ENCODE measurements around the gene SEC23A.
"Not testable (repeated sequence)": the region's sequence is repeated elsewhere in the genome, so short reads cannot be mapped to it uniquely, and the experiment has no call there.

The SEC23A gene

DNA sequence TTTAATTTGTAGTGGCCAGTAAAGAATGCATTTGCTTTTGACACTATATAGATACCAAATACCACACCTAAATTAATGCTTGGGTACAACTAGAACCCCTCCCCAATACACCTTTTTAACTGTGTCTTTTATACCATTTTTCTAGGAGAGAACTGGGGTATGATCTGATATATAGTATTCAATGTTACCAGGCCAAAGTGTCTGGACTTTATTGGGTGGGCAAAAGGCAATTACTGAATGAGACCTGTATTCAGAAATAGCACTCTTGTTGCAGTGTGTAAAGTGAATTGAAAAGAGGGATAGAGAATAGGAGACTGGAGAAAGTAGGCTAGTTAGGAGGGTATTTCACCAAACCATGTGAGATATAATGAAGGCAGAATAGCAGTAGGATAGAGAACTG lies 74.4 kb downstream of the SEC23A start:
- no peak for DNase-seq

DNA sequence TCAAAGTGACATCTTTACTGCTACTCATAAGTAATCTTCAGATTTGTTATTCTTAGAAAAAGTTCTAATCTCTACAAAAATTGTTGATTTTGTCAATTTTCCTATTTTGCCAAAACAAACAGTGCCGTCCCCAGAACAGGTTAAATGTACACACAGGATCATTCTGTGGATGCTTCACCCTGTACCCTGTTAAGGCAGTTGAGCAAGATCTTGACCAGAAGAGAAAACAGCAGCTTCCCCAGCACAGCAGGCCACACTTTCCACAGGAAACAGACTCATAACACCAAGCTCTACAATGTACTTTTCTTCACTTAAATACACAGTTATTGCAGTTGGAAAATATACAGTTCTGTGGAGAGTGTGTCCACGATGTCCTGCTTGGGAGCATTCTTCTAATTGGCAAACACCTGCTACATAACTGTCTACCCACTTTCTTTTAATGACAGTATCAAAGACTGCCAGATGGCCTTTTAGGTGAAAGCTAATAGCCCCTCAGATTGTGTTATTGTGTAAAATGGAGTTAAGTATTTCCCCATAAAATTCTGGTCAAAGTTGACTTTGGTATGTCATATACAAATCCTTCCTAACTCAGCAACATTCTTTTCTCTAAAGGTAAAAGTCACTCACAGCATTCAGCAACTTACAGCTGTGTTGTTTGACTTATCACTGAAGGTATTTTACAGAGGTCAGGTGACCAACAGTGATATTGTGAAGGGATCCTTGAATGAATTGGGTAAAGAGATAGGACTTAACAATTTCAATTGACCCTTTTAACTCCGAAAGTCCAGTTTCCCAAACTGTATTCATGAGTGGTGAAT lies 77.0 kb downstream of the SEC23A start:
- no peak for DNase-seq

DNA sequence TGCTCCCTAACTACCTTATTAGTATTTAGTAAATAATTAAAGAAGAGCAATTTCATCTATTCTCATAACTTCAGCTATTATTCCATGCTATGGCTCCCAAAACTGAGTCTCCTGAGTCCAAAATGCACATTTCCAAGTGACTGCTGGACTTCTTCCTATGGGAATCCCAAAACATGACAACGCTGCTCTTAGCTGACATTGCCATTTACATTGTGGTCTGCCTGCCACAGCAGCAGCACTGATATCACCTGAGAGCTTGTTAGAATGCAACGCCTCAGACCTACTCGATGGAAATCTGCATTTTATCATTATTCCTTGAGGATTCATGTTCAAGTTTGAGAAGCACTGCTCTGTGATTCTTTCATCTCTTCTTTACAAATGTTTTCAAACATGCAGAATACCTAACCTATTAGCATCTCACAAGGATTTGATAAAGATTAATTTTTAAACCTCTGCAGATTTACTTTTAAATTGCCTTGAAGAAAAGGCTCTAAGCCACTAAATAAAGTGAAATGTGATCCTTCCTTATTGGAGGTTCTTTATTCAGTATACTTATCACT lies 77.7 kb downstream of the SEC23A start:
- DNase-seq: no peak

DNA sequence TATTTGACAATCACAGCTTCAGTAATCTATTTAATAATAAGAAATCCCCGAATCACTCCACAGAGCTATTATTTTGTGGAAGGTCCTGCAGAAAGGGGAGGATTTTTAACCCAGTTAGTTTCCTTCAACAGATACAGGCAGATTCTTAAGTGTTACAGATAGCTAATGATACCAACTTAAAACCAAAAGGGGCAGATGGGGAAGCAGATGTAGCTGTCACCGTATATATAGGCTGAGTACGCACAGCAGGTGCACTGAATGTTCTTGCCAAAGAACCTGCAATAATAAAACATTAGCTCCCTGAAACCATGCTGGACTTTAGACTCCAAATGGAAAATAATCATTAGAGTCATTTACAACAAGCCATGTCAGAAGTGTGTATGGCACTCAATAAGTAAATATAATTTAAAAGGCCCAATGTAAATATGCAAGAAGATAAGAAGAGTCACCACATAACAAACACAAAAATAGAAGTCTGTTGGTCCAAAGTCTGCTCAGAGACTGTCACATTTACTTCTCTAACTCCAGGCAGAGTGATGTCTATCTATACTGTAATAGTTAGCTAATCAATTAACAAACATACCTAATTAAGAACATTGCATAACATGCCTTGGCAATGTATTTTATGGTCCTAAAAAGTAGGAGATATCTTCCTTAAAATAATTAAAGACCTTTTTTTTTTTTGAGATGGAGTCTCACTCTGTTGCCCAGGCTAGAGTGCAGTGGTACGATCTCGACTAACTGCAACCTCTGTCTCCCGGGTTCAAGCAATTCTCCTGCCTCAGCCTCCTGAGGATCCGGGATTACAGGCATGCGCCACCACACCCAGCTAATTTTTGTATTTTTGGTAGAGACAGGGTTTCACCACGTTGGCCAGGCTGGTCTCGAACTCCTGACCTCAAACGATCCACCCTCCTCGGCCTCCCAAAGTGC lies 78.8 kb downstream of the SEC23A start:
- no peak for DNase-seq

DNA sequence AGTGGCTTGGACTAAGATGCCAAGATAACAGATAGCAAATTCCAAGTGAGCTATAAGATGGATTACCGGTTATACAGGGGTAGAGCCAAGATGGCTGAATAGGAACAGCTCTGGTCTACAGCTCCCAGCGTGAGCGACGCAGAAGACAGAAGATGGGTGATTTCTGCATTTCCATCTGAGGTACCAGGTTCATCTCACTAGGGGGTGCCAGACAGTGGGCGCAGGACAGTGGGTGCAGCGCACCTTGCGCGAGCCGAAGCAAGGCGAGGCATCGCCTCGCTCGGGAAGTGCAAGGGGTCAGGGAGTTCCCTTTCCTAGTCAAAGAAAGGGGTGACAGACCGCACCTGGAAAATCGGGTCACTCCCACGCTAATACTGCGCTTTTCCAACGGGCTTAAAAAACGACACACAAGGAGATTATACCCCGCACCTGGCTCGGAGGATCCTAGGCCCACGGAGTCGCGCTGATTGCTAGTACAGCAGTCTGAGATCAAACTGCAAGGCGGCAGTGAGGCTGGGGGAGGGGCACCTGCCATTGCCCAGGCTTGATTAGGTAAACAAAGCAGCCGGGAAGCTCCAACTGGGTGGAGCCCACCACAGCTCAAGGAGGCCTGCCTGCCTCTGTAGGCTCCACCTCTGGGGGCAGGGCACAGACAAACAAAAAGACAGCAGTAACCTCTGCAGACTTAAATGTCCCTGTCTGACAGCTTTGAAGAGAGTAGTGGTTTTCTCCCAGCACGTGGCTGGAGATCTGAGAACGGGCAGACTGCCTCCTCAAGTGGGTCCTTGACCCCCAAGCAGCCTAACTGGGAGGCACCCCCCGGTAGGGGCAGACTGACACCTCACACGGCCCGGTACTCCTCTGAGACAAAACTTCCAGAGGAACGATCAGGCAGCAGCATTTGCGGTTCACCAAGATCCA lies 85.7 kb downstream of the SEC23A start:
- not testable (repeated sequence) for DNase-seq

DNA sequence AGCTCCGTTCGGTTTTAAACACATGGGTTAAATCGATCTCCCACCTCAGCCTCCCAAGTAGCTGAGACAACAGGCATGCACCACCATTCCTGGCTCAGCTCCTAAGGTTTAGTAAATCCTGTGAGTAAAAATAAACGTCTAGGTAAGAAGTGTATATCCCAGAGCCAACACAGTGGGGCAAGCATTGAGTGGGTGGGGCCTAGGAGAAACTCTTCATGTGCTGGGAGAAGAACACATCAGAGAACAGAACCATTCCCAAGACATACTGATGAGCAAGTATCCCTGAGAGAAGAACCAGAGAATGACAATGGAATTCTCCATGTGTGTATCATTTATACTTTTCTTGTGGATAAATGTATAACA lies 86.3 kb downstream of the SEC23A start:
- no peak for DNase-seq

DNA sequence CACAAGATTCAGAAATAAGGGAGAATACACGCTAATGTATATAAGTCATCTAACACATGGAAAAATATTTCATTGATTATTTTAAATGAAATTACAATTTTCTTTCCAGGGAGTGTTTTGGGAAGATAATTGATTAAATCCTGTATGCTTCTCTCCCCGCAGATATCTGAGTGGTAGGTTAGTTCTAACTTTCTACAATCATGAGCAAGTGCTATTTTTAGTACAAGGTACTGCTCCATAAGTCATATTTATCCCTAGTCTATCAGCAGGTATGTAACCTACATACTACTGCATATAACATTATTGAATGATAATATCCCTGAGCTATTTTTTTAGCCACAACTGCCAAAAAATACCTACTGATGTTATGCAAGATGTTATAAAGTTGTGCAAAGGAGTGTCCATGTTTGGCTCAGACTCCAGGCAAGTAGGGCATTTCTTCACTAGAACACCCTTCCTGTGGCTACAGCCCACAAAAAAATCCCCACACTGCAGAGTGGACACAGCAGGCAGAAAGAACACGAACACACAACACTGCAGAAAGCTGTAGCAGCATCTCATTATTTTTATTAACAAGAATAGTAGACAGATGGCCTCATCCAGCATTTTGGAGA lies 87.0 kb downstream of the SEC23A start:
- no peak for DNase-seq

DNA sequence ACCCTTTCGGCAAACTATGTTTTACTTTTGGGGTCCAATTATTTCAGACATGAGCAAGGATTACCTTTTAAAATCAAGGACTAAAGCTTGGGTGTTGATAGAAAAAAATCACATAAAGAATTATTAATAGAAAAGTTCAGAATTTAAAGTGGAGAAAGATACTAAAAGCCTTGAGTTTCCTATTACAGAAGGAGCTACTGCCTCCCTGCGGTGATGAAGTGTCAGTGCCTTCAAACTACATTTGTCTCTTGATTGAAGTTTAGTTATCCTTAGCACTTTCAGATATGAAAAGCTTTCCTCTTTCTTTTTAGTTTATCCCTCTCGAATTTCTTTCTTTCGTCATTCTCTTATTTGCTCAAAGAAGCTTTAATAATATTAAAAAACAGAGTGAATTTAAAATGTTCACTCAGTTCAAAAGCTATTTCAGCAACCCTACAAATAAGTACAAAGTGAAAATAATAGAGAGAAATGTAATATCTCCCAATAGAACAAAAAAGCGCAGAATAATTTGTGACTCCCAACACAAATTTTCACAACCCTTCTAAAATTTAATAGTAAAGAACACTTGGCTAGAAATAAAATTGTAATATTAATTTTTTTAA lies 87.6 kb downstream of the SEC23A start:
- no peak for DNase-seq

DNA sequence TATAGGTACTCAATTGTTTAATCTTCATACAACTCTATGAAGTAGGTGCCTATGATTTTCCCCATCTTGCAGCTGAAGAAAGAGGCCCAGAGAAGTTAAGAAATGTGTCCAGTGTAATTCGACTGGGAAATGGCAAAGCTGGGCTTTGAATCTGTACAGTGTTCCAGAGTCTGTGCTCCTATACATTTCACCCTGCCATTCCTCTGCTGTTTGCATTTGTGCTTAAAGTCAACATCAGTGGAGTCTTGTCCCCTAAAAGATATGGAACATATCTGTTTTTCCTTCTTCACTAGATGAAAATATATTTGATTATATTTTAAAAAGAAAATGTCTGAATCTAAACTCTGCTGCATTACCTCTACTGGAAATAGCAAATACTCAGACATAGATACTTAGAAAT lies 88.6 kb downstream of the SEC23A start:
- DNase-seq: no peak

DNA sequence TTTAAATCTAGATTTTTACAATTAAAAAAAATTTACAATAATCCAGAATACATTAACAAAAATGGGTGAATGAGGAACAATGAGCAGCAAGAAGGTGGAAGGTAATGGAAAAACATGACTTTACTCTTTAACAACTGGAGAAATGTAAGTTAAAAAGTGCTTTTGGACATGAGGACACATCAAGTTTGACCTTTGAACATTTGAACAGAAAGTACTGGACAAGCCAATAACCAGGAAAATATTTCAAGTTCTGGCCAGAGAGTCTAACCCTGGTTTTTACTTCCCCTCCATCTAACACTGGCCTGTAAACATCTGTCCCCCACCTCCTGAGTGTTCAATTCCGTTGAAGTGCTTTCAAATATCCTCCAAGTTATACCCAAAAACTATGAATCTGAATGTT lies 94.1 kb downstream of the SEC23A start:
- DNase-seq: not testable (repeated sequence)

DNA sequence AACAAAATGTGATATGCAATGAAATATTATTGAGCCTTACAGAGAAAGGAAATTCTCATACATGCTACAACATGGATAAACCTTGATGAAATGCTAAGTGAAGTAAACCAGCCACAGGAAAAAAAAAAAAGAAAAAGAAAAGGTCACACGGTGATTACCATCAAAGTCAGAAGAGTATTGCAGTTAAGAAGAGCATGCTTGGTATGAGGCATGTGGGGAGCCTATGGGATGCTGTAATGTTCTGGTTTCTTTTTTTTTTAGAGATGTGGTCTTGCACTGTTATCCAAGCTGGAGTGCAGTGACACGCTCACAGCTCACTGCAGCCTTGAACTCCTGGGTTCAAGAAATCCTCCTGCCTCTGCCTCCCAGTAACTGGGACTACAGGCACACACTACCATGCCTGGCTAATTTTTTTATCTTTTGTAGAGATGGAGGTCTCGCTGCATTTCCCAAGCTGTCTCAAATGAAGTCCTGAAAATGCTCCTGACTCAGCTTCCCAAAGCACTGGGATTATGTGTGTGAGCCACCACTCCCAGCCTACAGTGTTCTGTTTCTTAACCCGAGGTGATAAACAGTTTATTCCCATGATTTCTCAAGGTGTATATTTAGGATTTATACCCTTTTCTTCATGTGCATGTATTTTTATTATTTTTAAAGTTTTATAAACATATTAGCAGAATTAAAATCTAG lies 96.2 kb downstream of the SEC23A start:
- no peak for DNase-seq

DNA sequence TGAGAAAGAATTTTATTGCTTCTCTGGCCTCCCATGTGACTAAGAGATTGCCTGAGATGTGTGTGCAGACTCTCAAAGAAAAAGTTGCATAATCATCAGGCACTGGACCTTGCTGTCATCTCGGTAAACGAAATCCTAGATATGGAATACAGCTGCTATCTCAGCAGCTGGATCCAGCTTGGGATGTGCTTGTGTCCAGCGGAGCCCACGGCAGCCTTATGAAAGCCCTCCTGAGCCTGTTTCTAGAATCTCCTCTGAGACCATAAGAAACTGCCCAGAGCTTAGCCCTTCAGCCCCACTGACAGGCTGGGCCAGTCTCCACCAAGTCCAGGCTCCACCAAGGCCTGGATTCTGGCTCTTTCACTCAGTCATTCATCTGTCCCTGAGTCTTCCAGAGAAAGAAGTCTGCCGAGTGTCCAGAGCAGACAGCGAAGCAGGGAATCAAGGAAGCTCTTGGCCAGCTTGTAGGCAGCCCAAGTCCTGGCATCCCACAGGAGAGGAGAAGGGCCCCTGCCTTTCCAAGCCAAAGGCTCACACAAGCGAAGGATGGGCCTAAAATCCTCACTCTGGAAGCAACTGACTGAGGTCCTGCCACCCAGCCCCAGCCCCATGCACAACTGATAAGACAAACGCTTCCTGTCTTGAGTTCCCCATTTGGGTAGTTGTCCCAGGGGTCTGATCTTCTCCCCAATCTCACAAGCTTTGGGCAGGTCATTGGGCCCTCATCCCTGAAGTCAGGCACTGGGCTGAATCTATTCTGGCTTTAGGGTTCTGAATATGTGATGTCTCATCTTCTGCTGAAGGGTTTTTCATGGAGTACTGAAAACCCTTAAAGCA lies 97.8 kb downstream of the SEC23A start:
- DNase-seq: no peak

DNA sequence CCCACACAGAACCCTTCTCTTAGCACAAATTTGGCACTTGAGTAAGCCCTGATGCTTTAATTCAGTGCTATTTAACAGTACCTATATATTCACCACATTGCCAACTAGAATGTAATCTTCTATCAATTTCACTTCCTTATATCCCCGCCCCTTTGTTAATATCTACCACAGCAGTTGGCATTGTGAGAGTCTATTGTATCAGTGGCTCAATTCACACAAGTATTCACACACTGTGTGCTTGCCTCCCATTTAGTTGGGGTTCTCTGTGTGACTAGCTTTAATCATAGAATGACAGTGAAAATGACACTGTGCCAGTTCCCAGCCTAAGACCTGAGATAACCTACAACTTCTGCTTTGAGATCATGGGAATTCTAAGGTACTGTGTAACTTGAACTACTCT lies 103.1 kb downstream of the SEC23A start:
- DNase-seq: no peak

DNA sequence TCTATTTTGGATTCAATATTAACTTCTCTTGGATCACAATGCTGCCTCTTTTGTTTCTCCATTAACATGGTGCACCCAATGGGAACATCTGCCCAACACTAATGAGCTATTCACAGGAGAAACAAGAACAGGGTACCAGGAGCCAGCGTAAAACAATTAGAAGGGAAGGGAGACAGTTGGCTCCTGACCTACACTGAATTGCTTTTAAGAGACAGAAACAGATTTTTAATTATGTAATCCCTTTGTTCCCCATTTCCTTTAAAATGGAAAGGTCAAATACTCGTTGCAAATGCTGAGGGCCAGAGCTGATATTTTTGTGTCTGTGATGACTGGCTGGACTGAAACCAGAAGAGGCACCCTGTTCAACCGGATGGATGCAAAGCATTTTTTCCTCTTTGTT lies 108.3 kb downstream of the SEC23A start:
- DNase-seq: no peak

DNA sequence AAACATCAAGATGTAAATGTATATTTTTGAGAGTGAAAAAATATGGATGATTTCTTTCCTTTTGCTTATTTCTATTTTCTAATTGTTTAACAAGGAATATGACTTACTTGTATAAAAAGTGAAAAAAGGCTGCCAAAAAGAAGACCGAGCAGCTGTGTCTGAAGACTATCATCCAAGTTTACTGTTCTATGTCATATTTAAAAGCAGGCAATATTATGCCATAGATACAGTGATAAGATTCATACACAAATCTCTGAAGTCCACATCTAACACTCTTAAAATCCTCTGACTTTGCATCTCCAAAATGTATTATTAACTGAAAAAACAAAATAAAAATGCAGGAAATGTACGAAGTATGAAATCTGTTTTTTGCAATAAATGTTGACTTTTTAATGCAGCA lies 109.1 kb downstream of the SEC23A start:
- no peak for DNase-seq

DNA sequence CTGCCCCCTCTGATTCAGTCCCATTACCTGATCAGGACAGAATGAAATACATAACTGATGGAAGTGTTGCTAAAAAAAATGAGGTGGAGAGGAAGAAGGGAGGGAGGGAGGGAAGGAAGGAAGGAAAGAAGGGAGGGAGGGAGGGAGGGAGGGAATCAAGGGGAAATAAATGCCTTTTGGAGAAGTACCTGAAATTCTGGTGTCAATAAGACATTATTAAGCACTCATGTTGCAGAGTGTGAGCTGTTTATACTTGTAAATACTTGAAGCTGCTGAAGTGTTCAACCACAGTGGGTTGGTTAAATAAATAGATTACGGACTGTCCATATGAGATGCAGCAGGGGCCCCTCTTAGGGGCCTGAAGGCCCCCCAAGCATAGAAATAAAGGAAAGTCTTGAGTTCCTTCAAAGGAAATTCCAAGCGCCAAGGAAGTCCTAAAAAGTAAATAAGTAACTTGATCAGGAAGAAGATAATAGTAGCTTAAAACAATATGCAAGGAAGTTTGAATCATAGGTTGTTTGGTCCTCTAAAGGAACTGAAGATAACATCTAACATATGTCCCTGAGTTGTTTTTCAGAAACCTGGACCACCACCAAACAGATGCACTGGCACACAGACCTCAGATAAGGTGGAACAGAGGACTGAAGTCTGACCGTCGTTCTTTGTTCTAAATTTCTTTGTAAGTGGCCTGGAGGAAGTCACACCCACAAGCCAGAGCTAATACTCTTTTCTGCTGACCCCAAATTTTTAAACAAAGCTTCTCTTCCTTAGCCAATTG lies 110.8 kb downstream of the SEC23A start:
- no peak for DNase-seq

DNA sequence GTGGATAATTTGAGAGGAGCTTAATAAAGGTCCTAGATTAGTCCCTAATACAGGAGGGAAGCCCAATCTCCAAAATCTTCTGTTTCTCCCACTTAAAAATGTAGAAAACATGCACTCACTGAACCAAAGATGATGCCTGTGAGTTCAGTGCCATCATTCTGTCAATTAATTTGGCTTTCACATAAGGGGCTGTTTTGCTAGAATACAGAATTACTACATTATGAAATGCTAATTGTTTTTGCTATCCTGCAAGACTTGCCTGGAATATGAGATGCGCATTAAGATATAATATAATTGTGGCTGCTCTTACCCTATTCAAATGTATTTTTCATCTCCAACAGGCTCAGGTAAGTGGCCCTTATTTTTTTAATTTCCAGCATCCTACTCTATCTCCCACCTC lies 111.7 kb downstream of the SEC23A start:
- no peak for DNase-seq

DNA sequence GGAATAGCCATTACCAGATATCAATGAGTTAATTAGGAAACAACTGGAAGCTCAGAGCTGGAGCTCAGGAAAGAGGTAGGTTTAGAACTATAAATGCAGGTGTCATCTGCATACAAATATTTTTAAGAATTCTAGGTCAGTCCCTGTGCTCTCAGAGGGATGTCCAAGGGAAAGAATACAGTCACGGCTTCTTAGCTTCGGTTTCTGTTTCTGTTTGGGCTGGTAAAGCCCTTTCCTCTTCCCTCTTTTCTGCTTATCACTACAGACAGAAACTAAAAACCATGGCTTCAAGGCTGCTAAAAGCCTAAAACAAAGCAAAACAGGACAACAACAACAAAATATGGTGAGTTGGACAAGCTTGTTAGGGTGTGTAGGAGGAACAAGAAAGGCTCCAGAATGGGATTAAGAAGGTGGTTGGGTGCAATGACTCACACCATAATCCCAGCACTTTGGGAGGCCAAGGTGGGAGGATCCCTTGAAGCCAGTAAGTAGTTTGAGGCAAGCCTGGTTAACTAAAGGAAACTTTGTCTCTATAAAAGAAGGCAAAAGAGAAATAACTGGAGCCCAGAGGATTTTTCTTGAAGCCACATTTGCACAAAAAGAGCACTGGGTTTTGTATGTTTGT lies 113.0 kb downstream of the SEC23A start:
- DNase-seq: no peak

DNA sequence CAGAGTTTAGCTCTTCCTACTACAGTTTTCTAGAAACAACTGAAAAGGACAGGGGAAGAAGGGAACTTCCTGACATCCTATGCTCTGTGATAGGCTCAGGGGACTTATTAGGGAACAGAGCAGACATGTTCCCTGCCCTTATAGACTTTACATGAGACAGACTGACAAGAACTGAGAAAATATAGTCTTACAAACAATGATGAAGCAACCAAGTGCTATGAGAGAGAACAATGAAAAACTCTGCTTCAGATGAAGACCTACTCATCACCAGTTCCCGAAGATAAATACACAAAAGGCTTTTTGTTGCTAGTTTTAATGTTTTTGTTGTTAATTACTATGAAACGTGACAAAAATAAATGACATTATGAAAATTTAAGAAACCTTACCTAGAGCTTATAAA lies 115.3 kb downstream of the SEC23A start:
- no peak for DNase-seq

All from central memory CD4-positive, alpha-beta T cell (primary cell).